ENCODE measurements around the gene TMEM63C.

Gene TMEM63C

GRCh38 chr14:77284066-77284465, 102.5 kb downstream of the TMEM63C start:
- DNase-seq: no peak

GRCh38 chr14:77284466-77284865, 102.9 kb downstream of the TMEM63C start:
- no peak for DNase-seq

DNA sequence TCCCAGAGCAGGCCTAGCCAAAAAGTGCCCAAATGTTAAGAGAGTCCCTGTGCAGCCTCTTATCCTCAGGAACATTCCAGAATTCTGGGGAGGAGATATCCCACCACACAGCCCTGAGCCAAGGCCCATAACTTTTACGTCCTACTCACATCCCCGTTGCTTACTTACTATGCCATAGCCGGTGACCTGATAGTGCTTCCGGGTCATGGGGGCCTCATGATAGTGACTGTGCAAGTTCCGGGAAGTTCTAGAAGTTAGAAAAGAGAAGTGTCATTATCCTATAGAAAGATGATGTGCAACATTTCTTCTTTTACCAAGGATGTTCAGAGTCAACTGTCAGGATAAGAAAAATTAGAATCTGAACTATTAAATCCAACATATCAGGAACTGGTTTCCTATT, 105.0 kb downstream of the TMEM63C start:
- DNase-seq: no peak

- DNase-seq: no peak
These were observed 109.1 kb downstream of the TMEM63C start for GRCh38 chr14:77290705-77291104.

- no peak for DNase-seq
These were observed 114.6 kb downstream of the TMEM63C start for GRCh38 chr14:77296155-77296554.

DNA sequence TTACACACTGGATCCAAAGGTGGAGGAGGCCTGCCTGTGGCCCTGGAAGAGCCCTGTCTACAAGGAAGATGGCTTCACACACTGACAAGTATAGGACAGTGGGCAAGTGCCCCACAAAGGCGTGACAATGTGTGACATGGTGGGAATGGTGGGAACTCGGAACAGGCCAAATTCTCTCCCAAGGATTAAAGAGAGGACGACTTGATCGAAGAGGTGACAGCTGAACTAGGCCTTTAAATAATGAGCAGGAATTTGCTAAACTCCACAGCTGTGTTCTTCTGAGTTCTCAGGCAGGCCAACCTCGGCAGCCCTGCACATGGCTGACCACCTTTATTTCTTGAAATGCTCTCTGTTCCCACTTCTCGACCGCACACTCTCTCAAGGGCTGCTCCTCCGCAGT, 115.3 kb downstream of the TMEM63C start:
- no peak for DNase-seq

- no peak for DNase-seq
These were observed 118.2 kb downstream of the TMEM63C start for GRCh38 chr14:77299771-77300170.

- DNase-seq: peak; percentile 4
These were observed 119.5 kb downstream of the TMEM63C start for GRCh38 chr14:77301103-77301502.

- DNase-seq: no peak
These were observed 121.3 kb downstream of the TMEM63C start for GRCh38 chr14:77302926-77303325.

GRCh38 chr14:77303417-77304156, 122.0 kb downstream of the TMEM63C start:
- DNase-seq: no peak

DNA sequence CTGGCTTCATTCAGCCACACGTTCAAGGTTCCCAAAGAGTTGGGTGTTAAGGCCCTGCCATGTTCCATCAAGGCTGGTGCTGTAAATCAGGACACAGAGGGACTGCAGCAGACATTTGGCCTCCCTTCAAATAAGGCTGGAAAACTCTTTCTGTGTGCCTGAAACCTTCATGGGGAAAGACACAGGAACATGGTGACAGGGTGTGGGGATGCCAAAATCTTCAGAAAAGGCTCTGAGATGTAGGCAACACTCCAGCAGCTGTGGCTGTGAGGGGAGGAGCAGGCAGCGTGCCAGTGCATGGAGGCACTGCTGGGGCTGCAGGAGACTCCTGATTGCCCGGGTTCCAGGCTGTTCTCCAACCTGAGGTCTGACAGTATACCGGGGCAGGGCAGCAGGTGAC, 124.1 kb downstream of the TMEM63C start:
- no peak for DNase-seq

DNA sequence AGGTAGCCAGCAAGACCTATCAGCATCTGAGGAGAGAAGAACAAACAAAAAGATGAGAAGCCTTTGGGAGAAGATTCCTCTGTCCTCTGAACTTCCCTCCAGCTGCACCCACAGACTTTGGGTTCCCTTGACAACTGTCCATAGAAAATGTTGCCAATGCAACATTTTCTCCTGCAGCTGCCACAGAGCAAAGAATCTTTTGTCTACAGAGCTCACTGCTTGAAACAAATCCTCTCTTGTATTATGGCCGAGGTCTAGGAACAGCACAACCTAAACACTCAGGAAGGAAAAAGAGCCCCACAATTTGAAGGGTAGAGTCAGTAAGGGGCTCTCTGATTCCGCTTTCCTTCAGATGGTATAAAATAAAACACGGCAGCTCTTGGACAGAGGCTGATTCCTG, 124.8 kb downstream of the TMEM63C start:
- no peak for DNase-seq

GRCh38 chr14:77306851-77307496, 125.4 kb downstream of the TMEM63C start:
- no peak for DNase-seq
